CD14-positive monocyte (primary cell): ENCODE data around the gene SERPINA12. TPM values are rescaled to one million over a fixed set of nuclear protein-coding genes. Genes with fewer than 3 reads are reported as not detected.
A peak's percentile ranks its signal among the peaks of the same experiment; 100 is the strongest.

ENCODE experiments used
- DNase-seq, 3 donors: peaks; one replicate each; pipeline ENCODE4 v3.0.0-alpha.2; 2011 to 2022
- H2AFZ ChIP-seq: 2 replicates; pipeline ENCODE4 v1.6.0; 2012; ENCODE audit warnings: mild to moderate bottlenecking, low read depth, low read length, inconsistent platforms; ENCODE audit not compliant: insufficient read depth, poor library complexity, severe bottlenecking
- H3K27ac ChIP-seq, 2 donors: 1 replicate in 1 of 2; 2 replicates in 1 of 2; pipeline ENCODE4 v1.5.1; 2012 to 2013; ENCODE audit warnings: low read length in 2 of 2, control low read depth in 1 of 2, inconsistent platforms in 1 of 2, low read depth in 1 of 2, mild to moderate bottlenecking in 1 of 2
- H3K27me3 ChIP-seq, 2 donors: one replicate each; pipeline versions ENCODE4 v1.6.0 to v1.6.1; 2011 to 2013; ENCODE audit warnings: low read length in 2 of 2; ENCODE audit not compliant: control insufficient read depth in 2 of 2, insufficient read depth in 2 of 2
- H3K36me3 ChIP-seq, 2 donors: replicated peaks in 1 of 2; 1 replicate in 1 of 2; 2 replicates in 1 of 2; pipeline versions ENCODE4 v1.5.1 to v1.6.1; 2012 to 2013; ENCODE audit warnings: low read length in 2 of 2, control low read depth in 1 of 2, inconsistent platforms in 1 of 2, mild to moderate bottlenecking in 1 of 2; ENCODE audit not compliant: insufficient read depth in 2 of 2, control insufficient read depth in 1 of 2
- H3K4me1 ChIP-seq, 2 donors: 1 replicate in 1 of 2; 2 replicates in 1 of 2; pipeline versions ENCODE4 v1.5.1 to v1.6.1; 2012 to 2013; ENCODE audit warnings: low read length in 2 of 2, control low read depth in 1 of 2, inconsistent platforms in 1 of 2, mild to moderate bottlenecking in 1 of 2, moderate library complexity in 1 of 2; ENCODE audit not compliant: insufficient read depth in 2 of 2, control insufficient read depth in 1 of 2
- H3K4me2 ChIP-seq: replicated peaks from 2 replicates; pipeline ENCODE3; 2012; ENCODE audit warnings: low read length, moderate library complexity, mild to moderate bottlenecking; ENCODE audit not compliant: poor library complexity, severe bottlenecking; ENCODE audit errors: extremely low read depth
- H3K4me3 ChIP-seq, 3 experiments: fragments of 200-600 bp in 1 of 3; sonication (generic) in 1 of 3; replicated peaks in 1 of 3; 1 replicate in 2 of 3; 2 replicates in 1 of 3; pipeline ENCODE4 v1.5.1; 2011 to 2013; ENCODE audit warnings: low read length in 3 of 3, mild to moderate bottlenecking in 3 of 3, control low read depth in 2 of 3, low read depth in 2 of 3, inconsistent platforms in 1 of 3, moderate library complexity in 1 of 3
- H3K79me2 ChIP-seq: 2 replicates; pipeline ENCODE4 v1.6.0; 2012; ENCODE audit warnings: mild to moderate bottlenecking, control low read depth, inconsistent platforms, low read length, moderate library complexity; ENCODE audit not compliant: insufficient read depth
- H3K9ac ChIP-seq: 2 replicates; pipeline ENCODE4 v1.6.0; 2017; ENCODE audit warnings: low read length, mild to moderate bottlenecking; ENCODE audit not compliant: insufficient read depth, poor library complexity, severe bottlenecking
- H3K9me3 ChIP-seq, 2 donors: replicated peaks in 1 of 2; 1 replicate in 1 of 2; 2 replicates in 1 of 2; pipeline versions ENCODE4 v1.5.1 to v1.6.1; 2012 to 2013; ENCODE audit warnings: low read length in 2 of 2, control low read depth in 1 of 2; ENCODE audit not compliant: control insufficient read depth in 1 of 2, insufficient read depth in 1 of 2
- H4K20me1 ChIP-seq: 2 replicates; pipeline ENCODE4 v1.6.0; 2012; ENCODE audit warnings: mild to moderate bottlenecking, low read length, control low read depth, moderate library complexity; ENCODE audit not compliant: insufficient read depth
- H3K27ac Mint-ChIP-seq, 7 donors: one replicate each; pipeline ENCODE4 v1.8.0; 2020; ENCODE audit warnings: mild to moderate bottlenecking in 7 of 7, mixed read lengths in 7 of 7, moderate library complexity in 6 of 7, inconsistent platforms in 2 of 7
- H3K27me3 Mint-ChIP-seq, 3 donors: one replicate each; pipeline ENCODE4 v1.8.0; 2021 to 2022; ENCODE audit warnings: low read depth in 3 of 3, mild to moderate bottlenecking in 3 of 3, mixed read lengths in 3 of 3, moderate library complexity in 3 of 3, inconsistent platforms in 1 of 3
- H3K36me3 Mint-ChIP-seq, 2 donors: one replicate each; pipeline ENCODE4 v1.8.0; 2020; ENCODE audit warnings: mixed read lengths in 2 of 2, inconsistent platforms in 1 of 2, mild to moderate bottlenecking in 1 of 2
- H3K4me1 Mint-ChIP-seq: one replicate; pipeline ENCODE4 v1.8.0; 2020; ENCODE audit warnings: mild to moderate bottlenecking, mixed read lengths
- H3K4me3 Mint-ChIP-seq, 2 donors: one replicate each; pipeline ENCODE4 v1.8.0; 2020; ENCODE audit warnings: mild to moderate bottlenecking in 2 of 2, mixed read lengths in 2 of 2, moderate library complexity in 1 of 2
- H3K9me3 Mint-ChIP-seq, 7 donors: one replicate each; pipeline ENCODE4 v1.8.0; 2020 to 2022; ENCODE audit warnings: mixed read lengths in 7 of 7, mild to moderate bottlenecking in 6 of 7, moderate library complexity in 6 of 7, inconsistent platforms in 2 of 7
- WGBS: methylation state at CpG from one replicate; pipeline ENCODE4 v1.1.5; 2013; ENCODE audit warnings: missing lambda C conversion rate; ENCODE audit not compliant: insufficient coverage; 5-methylcytosine and 5-hydroxymethylcytosine counted together
- intact Hi-C, 2 donors: fragments of 100-400 bp; cut with micrococcal nuclease; formaldehyde crosslinking; loops; one replicate each; pipeline versions ENCODE4 v1.15.0 to v1.15.1; 2023
- polyA plus RNA-seq, 3 donors: library from polyadenylated mRNA; depleted of rRNA in 1 of 3; unstranded in 2 of 3; stranded (reverse) in 1 of 3; fragments of 300-500 nt in 2 of 3; fragments of >200 nt in 1 of 3; fragmentation: Illumina TruSeq in 2 of 3; gene quantifications; 1 replicate in 2 of 3; 2 replicates in 1 of 3; pipeline ENCODE4 v1.2.3, GENCODE V29; 2012 to 2021
- TF ChIP-seq, protein P1 (sequence below): fragments of 200-600 bp; IDR thresholded peaks from one replicate; pipeline ENCODE4 v1.8.0; 2022; ENCODE audit warnings: antibody characterized with exemption, mild to moderate bottlenecking

SERPINA12 gene
- polyA plus RNA-seq, 3 donors, result not detected

DNA sequence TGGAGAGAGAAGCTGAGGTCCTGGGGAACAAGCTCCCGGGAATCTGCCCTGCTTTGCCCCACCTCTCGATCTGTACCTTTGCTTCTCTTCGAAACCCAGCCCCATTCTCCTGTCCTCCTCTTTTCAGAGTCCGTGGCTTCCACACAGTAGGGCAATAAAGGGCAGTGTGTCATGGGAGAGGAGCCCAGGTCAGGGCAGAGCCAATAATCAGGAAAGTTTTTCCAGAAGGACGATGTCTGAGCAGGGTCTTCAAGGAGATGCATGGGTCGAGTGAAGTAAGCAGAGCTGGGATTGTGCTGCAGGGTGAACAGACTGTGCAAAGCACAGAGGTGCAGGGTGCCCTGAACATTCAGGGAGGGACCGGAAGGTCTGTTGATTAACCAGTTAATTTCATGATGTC is 29.9 kb upstream of the SERPINA12 start:
- no peaks in the 10 kb centered on the region for H3K36me3 ChIP-seq
- peaks cover 4 to 11% (median 4%) of the 10 kb centered on the region in 3 donors for H3K27me3 Mint-ChIP-seq
- H3K79me2 ChIP-seq, result no peaks in the 10 kb centered on the region
- H3K27me3 ChIP-seq, result no peaks in the 10 kb centered on the region
- DNase-seq, result no peak
- no peak overlapping the region for H3K4me3 ChIP-seq
- no peak overlapping the region for H3K4me2 ChIP-seq
- no peaks in the 10 kb centered on the region for H3K9me3 ChIP-seq
- no peaks in the 10 kb centered on the region for H4K20me1 ChIP-seq
- 88% methylated on average over 3 of the region's 7 CpGs for WGBS
- TF ChIP-seq, protein P1, sequence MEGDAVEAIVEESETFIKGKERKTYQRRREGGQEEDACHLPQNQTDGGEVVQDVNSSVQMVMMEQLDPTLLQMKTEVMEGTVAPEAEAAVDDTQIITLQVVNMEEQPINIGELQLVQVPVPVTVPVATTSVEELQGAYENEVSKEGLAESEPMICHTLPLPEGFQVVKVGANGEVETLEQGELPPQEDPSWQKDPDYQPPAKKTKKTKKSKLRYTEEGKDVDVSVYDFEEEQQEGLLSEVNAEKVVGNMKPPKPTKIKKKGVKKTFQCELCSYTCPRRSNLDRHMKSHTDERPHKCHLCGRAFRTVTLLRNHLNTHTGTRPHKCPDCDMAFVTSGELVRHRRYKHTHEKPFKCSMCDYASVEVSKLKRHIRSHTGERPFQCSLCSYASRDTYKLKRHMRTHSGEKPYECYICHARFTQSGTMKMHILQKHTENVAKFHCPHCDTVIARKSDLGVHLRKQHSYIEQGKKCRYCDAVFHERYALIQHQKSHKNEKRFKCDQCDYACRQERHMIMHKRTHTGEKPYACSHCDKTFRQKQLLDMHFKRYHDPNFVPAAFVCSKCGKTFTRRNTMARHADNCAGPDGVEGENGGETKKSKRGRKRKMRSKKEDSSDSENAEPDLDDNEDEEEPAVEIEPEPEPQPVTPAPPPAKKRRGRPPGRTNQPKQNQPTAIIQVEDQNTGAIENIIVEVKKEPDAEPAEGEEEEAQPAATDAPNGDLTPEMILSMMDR, result no peak
- no peaks in the 10 kb centered on the region for H3K36me3 Mint-ChIP-seq
- no peaks in the 10 kb centered on the region for H3K4me1 ChIP-seq
- H3K4me3 Mint-ChIP-seq, result no peak overlapping the region
- H2AFZ ChIP-seq, result no peak overlapping the region
- H3K27ac ChIP-seq, result no peak overlapping the region
- no peaks in the 10 kb centered on the region for H3K4me1 Mint-ChIP-seq
- no peak overlapping the region for H3K27ac Mint-ChIP-seq
- peaks cover 0 to 3% (median 0%) of the 10 kb centered on the region in 7 donors for H3K9me3 Mint-ChIP-seq
- H3K9ac ChIP-seq, result no peak overlapping the region
- intact Hi-C loops, result no loop called here

DNA sequence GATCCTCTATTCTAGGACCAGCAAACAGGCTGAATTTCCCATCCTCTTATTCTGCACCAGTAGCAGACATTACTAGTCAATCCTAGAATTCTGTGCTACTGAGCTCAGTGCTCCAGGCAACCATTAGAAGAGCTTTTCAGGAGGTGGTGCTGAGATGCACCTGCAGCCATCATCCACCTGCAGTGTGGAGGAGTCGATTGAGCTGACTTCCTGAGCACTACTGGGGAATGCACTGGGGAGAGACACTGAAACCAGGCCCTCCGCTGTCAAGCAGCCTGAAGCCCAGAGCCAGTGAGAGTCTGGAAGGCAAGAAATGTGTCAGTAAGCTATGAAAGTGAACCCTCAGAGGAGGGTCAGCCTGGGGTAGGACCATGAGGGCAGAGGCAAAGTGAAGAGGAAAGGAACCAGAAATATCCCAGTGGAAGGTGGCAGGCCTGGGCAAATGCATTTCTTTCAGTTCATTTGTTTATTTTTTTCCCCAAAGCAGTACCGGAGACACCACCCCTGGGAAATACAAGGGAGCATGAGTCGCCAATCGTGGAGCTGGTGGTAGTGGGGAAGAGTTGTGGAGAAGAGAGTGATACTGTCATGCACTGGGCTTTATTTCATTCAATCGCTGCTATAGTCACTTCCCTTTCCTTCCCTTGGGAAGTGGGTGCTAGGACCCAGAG is 28.9 kb upstream of the SERPINA12 start:
- H3K9me3 ChIP-seq, result no peaks in the 10 kb centered on the region
- H3K4me3 ChIP-seq, result no peak overlapping the region
- no peaks in the 10 kb centered on the region for H3K27me3 ChIP-seq
- no peak overlapping the region for H3K27ac ChIP-seq
- TF ChIP-seq, protein P1, result no peak
- intact Hi-C loops, result no loop called here
- H3K79me2 ChIP-seq, result no peaks in the 10 kb centered on the region
- no peak overlapping the region for H3K9ac ChIP-seq
- no peaks in the 10 kb centered on the region for H3K36me3 ChIP-seq
- H2AFZ ChIP-seq, result no peak overlapping the region
- no peak overlapping the region for H3K4me2 ChIP-seq
- Mint-ChIP-seq H3K9me3 (peaks cover 0 to 4% (median 0%) of the 10 kb centered on the region in 7 donors), H3K36me3 (no peaks in the 10 kb centered on the region), H3K4me1 (no peaks in the 10 kb centered on the region), H3K4me3 (peak overlapping the region in 1 of 2 donors; percentile 9), H3K27ac (no peak overlapping the region), H3K27me3 (peaks cover 4 to 11% (median 9%) of the 10 kb centered on the region in 3 donors)
- no peaks in the 10 kb centered on the region for H3K4me1 ChIP-seq
- WGBS, result 70% methylated on average over 1 of the region's 6 CpGs
- no peak for DNase-seq
- no peaks in the 10 kb centered on the region for H4K20me1 ChIP-seq
